HG03175 (cell line): ENCODE measurements around the gene CFD.
"Not testable (repeated sequence)": the region's sequence is repeated elsewhere in the genome, so short reads cannot be mapped to it uniquely, and the experiment has no call there.

Source experiments
- ATAC-seq: cut with Tn5 transposase; IDR thresholded peaks from one replicate; pipeline ENCODE4 v1.9.1; 2021; ENCODE audit warnings: mild to moderate bottlenecking, moderate library complexity; ENCODE audit not compliant: unreplicated experiment

The CFD gene

DNA sequence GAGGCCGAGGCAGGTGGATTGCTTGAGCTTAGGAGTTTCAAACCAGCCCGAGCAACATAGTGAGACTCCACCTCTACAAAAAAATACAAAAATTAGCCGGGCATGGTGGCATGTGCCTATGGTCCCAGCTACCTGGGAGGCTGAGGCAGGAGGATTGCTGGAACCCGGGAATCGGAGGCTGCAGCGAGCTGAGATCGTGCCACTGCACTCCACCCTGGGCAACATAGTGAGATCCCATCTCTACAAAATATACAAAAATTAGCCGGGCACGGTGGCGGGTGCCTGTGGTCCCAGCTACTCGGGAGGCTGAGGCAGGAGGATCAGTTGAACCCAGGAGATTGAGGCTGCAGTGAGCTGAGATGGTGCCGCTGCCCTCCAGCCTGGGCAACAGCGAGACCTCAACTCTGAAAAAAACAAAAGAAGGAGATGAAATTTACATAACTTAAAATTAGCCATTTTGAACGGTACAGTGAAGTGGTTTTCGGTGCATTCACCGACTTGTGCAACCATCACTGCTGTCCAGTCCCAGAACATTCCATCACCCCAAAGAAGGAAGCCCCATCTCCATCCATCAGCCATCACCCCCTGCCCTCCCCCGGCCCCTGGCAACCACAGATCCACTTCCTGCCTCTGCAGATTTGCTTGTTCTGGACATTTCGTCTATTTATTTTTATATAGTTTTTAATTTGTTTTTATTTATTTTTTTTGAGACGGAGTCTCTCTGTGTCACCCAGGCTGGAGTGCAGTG is 33.4 kb upstream of the CFD start:
- ATAC-seq = no peak

- ATAC-seq = no peak
Measured at GRCh38 chr19:827314-827709, 32.2 kb upstream of the CFD start.

DNA sequence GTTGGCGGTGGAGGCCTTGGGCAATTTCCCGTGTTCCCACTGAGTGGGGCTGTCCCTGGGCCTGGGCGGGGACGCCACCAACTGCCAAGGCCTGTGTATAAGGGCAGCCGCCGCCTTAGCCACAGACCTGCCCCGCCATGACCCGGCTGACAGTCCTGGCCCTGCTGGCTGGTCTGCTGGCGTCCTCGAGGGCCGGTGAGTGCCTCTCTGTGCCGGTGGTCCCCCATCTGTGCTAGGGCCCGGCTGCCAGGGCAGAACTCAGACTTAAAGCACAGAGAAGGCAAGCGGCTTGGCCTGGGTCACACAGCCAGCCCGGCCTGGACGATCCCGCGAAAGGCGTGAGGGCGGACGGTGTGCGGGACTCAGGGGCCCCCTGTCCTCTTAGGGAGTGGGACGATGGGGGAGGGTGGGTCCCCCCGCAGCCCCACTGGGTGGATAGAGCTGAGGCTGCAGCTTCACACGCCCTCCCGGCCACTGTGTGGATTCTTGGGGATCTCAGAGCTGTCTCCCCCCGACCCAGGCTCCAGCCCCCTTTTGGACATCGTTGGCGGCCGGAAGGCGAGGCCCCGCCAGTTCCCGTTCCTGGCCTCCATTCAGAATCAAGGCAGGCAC is 31.6 kb upstream of the CFD start, which contains the start of gene AZU1:
Gene AZU1, plus strand, starts transcription at position 128 of the 612 bp plus-strand sequence. Its CDS starts 10 bp downstream, at position 138.
- no peak for ATAC-seq

DNA sequence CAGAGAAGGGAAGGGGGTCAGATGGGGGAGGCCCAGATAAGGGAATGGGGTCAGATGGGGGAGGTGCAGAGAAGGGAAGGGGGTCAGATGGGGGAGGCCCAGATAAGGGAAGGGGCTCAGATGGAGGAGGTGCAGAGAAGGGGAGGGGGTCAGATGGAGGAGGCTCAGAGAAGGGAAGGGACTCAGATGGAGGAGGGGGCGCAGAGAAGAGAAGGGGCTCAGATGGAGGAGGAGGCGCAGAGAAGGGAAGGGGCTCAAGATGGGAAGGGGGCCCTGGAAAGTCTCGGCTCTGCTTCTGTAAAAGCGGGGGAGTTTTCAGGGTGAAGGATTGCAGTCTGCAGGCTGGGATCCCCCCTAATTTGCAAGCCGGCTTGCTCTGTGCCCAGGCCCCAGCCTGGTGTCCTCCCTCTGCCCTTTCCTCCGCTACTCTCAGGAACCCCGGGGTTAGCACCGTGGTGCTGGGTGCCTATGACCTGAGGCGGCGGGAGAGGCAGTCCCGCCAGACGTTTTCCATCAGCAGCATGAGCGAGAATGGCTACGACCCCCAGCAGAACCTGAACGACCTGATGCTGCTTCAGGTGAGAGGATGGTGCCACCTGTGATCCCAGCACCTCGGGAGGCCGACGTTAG is 30.2 kb upstream of the CFD start:
- ATAC-seq = no peak

GRCh38 chr19:831407-832369 is 27.8 kb upstream of the CFD start:
- ATAC-seq = no peak

GRCh38 chr19:834216-834615 is 25.2 kb upstream of the CFD start:
- no peak for ATAC-seq

DNA sequence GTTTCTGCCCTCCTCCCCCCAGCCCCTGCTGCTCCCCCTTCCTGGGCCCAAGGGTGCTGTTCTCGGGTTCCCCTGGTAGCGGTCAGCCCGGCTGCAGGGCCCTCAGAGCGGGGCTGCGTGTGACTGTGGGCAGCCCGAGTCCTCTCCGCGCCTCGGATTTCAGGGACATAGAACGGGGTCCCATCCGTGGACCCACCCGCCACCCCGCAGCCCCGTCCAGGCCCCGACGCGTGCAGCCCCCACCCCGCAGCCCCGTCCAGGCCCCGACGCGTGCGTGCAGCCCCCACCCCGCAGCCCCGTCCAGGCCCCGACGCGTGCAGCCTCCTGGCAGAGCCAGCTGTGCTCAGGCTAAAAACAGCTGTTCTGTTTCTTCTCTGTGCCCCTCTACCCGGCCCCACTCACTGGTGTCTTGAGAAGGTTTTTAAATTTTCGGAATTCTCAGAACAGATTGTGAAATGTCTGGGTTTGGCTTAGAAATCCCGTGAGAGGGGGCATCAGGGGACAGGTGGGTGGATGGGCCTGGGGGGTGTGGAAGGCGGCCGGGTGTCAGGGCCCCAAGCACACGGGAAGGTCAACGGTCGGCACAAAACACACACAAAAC is 24.2 kb upstream of the CFD start:
- no peak for ATAC-seq

- ATAC-seq = no peak
Measured at GRCh38 chr19:840519-841206, 18.8 kb upstream of the CFD start, which contains the start of gene PRTN3. TSS of gene PRTN3 (plus strand) at chr19:840999. CDS start at chr19:841009, 10 bp downstream.

DNA sequence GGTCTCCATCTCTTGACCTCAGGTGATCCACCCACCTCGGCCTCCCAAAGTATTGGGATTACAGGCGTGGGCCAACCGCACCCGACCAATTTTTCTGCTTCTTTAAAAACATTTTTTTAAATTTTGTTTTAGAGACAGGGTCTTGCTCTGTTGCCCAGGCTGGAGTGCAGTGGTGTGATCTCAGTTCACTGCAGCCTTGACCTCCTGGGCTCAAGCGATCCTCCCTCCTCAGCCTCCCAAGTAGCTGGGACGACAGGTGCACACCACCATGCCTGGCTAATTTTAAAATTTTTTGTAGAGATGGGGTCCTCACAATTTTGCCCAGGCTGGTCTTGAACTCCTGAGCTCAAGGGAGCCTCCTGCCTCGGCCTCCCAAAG is 16.7 kb upstream of the CFD start:
- ATAC-seq = not testable (repeated sequence)

DNA sequence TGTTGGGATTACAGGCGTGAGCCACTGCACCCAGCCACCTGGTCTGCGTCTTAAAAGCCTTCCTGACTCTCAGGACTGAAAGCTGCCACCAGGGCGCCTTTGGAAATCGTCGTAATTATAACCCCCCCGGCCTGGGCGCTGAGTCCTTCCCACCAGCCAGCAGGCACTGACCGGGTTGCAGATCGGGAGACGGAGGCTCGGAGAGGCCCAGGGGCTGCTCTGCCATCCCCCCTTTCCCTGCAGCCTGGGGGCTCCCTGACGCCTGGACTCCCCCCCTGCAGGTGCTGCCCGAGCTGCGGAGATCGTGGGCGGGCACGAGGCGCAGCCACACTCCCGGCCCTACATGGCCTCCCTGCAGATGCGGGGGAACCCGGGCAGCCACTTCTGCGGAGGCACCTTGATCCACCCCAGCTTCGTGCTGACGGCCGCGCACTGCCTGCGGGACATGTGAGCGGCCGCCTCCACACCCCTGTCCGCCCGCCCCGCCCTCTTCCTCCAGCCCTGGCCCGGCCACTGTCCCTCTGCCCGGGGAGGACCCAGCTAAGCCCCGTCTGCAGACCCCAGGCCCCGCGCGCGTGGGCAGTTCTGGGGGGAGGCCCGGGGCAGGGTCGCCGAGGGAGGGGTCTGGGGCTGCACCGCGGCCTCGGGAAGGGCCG is 16.2 kb upstream of the CFD start:
- no peak for ATAC-seq

- no peak for ATAC-seq
Measured at GRCh38 chr19:843836-844545, 15.5 kb upstream of the CFD start.

DNA sequence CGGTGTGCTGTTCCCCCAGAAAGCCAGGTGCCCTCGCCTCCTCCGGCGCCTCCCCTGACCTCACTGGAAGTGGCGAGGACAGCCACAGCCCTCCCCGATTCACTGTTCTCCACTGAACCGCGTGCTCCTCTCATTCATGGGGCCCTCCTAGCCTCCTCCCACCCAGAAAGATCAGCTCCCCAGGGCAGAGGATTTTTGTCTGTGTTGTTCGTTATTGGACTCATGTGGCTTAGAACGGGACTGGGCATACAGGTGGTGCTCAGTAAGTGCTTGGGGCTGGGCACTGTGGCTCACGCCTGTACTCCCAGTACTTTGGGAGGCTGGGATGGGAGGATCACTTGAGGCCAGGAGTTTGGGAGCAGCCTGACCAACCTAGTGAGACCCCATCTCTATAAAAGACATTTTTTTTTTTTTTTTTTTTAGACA is 14.9 kb upstream of the CFD start:
- no peak for ATAC-seq

DNA sequence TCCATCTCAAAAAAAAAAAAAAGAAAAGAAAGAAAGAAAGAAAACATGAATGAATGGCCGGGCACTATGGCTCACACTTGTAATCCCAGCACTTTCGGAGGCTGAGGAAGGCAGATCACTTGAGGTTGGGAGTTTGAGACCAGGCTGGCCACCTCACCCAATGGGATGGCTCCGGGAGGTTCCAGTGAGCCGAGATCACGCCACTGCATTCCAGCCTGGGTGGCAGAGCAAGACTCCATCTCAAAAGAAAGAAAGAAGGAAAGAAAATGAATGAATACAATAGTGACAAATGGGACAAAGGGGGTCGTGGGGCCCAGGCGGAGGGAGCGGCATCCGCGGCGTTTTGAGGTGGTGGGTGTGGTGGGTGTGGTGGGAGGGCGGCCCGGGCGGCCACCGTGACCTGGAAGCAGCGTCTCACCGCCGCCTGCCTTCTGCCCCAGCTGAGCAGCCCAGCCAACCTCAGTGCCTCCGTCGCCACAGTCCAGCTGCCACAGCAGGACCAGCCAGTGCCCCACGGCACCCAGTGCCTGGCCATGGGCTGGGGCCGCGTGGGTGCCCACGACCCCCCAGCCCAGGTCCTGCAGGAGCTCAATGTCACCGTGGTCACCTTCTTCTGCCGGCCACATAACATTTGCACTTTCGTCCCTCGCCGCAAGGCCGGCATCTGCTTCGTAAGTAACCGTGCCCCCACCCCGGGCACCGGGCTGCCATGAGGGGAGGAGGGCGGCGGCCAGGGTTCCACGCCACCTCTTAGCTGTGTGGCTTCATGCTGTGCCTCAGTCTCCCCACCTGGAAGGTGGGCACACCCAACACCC is 13.6 kb upstream of the CFD start:
- no peak for ATAC-seq

GRCh38 chr19:848386-848921 is 11.0 kb upstream of the CFD start:
- ATAC-seq = no peak

DNA sequence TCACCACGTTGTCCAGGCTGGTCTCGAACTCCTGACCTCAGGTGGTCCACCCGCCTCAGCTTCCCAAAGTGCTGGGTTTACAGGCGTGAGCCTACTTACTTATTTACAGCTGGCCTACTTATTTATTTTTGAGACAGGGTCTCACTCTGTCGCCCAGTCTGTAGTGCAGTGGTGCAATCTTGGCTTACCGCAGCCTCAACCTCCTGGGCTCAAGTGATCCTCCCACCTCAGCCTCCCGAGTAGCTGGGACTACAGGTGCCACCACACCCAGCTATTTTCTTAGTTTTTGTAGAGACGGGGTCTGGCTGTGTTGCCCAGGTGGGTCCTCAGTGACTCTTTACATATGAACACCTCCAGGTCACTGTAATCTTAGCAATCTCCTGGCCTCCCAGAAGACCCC is 10.3 kb upstream of the CFD start:
- not testable (repeated sequence) for ATAC-seq

- no peak for ATAC-seq
Measured at GRCh38 chr19:850221-850978, 9.1 kb upstream of the CFD start.

- no peak for ATAC-seq
Measured at GRCh38 chr19:850979-851335, 8.5 kb upstream of the CFD start.
